ENCODE results near the gene GRAMD4. TPM values are rescaled to one million over a fixed set of nuclear protein-coding genes. Genes with fewer than 3 reads are reported as not detected.
A peak's percentile ranks its signal among the peaks of the same experiment; 100 is the strongest.

Gene GRAMD4
- total and polyA plus RNA-seq, 2 donors (not counting 1 experiment from before 2014, with no cell fraction given), result 17.0 to 88.1 TPM

- H3K27ac ChIP-seq (ENCODE audit: low read length in 2 of 2), result peak overlapping the region; percentile 92 to 99
- peak overlapping the region; percentile 82 for H3K4me2 ChIP-seq (replicated peaks; ENCODE audit: low read depth, low read length, poor library complexity, severe bottlenecking)
- peak overlapping the region; percentile 99 for H3K27ac Mint-ChIP-seq
- H3K79me2 ChIP-seq (ENCODE audit: control insufficient read depth, insufficient read depth, low read length), result peaks cover 88% of the 10 kb centered on the region
- no peaks in the 10 kb centered on the region for H3K27me3 ChIP-seq (replicated peaks in 1 of 4; ENCODE audit: control extremely low read depth in 1 of 4, control insufficient read depth in 3 of 4, insufficient read depth in 4 of 4, low read length in 3 of 4)
- no peaks in the 10 kb centered on the region for H3K27me3 Mint-ChIP-seq
- intact Hi-C loops (cut with micrococcal nuclease), result loop anchor here (1.0 to 2.0 kb wide), 6 partner anchors 10 to 183 kb away; no protein-coding TSS in a partner anchor
- peak overlapping the region; percentile 91 for H3K4me3 Mint-ChIP-seq
- H3K9me3 ChIP-seq (ENCODE audit: control extremely low read depth in 1 of 3, control insufficient read depth in 2 of 3, insufficient read depth in 1 of 3, low read length in 2 of 3), result no peaks in the 10 kb centered on the region
- TF ChIP-seq EZH2 (IDR thresholded peaks at IDR 0.05; ENCODE audit: borderline replicate concordance, insufficient read depth, low read depth, low read length, poor library complexity, severe bottlenecking) (no peak), CTCF (IDR thresholded peaks at IDR 0.05) (no peak)
- H3K4me1 Mint-ChIP-seq, result peaks cover 82% of the 10 kb centered on the region
- ATAC-seq (ENCODE audit: low read depth), result no peak
- no peak overlapping the region for H2AFZ ChIP-seq (ENCODE audit: insufficient read depth, low read depth, low read length, poor library complexity, severe bottlenecking)
- CTCF ChIA-PET, result interaction anchor here (1.0 to 1.4 kb wide), 2 partner anchors 23 to 96 kb away, joined by 3 to 11 read pairs; no protein-coding TSS in a partner anchor
- H3K9me3 Mint-ChIP-seq (ENCODE audit: insufficient read depth), result no peaks in the 10 kb centered on the region
- H4K20me1 ChIP-seq (ENCODE audit: control insufficient read depth, insufficient read depth, low read length, poor library complexity, severe bottlenecking), result peaks cover 7% of the 10 kb centered on the region
- peak overlapping the region in 4 of 5 experiments; percentile 33 to 52 (median 42) for H3K4me3 ChIP-seq (ENCODE audit: control extremely low read depth in 1 of 5, extremely low read depth in 1 of 5, insufficient read depth in 1 of 5, low read depth in 2 of 5, low read length in 4 of 5)
- DNase-seq, result no peak
- POLR2A ChIA-PET, result interaction anchor here (0.8 to 1.7 kb wide), 3 partner anchors 9 to 96 kb away, joined by 3 to 4 read pairs (median 4); no protein-coding TSS in a partner anchor
- 73% methylated on average over 11 of the region's 12 CpGs for WGBS (ENCODE audit: insufficient coverage)
- H3K9ac ChIP-seq (ENCODE audit: low read length), result peak overlapping the region; percentile 58
- peaks cover 73 to 91% of the 10 kb centered on the region in 2 donors for H3K4me1 ChIP-seq (ENCODE audit: control insufficient read depth in 2 of 2, insufficient read depth in 2 of 2, low read length in 2 of 2)
- H3K36me3 ChIP-seq (replicated peaks in 1 of 2; ENCODE audit: control extremely low read depth in 1 of 2, control insufficient read depth in 1 of 2, extremely low read depth in 1 of 2, insufficient read depth in 2 of 2, low read length in 1 of 2), result no peaks in the 10 kb centered on the region
Measured at GRCh38 chr22:46586531-46587011, 33.6 kb upstream of the GRAMD4 start.

- peak overlapping the region in 4 of 5 experiments; percentile 33 to 52 (median 42) for H3K4me3 ChIP-seq (ENCODE audit: control extremely low read depth in 1 of 5, extremely low read depth in 1 of 5, insufficient read depth in 1 of 5, low read depth in 2 of 5, low read length in 4 of 5)
- no peaks in the 10 kb centered on the region for H3K9me3 ChIP-seq (ENCODE audit: control extremely low read depth in 1 of 3, control insufficient read depth in 2 of 3, insufficient read depth in 1 of 3, low read length in 2 of 3)
- H3K9ac ChIP-seq (ENCODE audit: low read length), result peak overlapping the region; percentile 58
- no peaks in the 10 kb centered on the region for H3K36me3 ChIP-seq (replicated peaks in 1 of 2; ENCODE audit: control extremely low read depth in 1 of 2, control insufficient read depth in 1 of 2, extremely low read depth in 1 of 2, insufficient read depth in 2 of 2, low read length in 1 of 2)
- TF ChIP-seq EZH2 (IDR thresholded peaks at IDR 0.05; ENCODE audit: borderline replicate concordance, insufficient read depth, low read depth, low read length, poor library complexity, severe bottlenecking), result no peak
- TF ChIP-seq CTCF (IDR thresholded peaks at IDR 0.05), result no peak
- Mint-ChIP-seq H3K27ac (peak overlapping the region; percentile 99), H3K4me1 (peaks cover 81% of the 10 kb centered on the region), H3K27me3 (no peaks in the 10 kb centered on the region), H3K4me3 (peak overlapping the region; percentile 91), H3K9me3 (ENCODE audit: insufficient read depth) (no peaks in the 10 kb centered on the region)
- H3K79me2 ChIP-seq (ENCODE audit: control insufficient read depth, insufficient read depth, low read length), result peaks cover 86% of the 10 kb centered on the region
- H4K20me1 ChIP-seq (ENCODE audit: control insufficient read depth, insufficient read depth, low read length, poor library complexity, severe bottlenecking), result peaks cover 2% of the 10 kb centered on the region
- peak overlapping the region; percentile 82 for H3K4me2 ChIP-seq (replicated peaks; ENCODE audit: low read depth, low read length, poor library complexity, severe bottlenecking)
- H2AFZ ChIP-seq (ENCODE audit: insufficient read depth, low read depth, low read length, poor library complexity, severe bottlenecking), result no peak overlapping the region
- peaks cover 72 to 91% of the 10 kb centered on the region in 2 donors for H3K4me1 ChIP-seq (ENCODE audit: control insufficient read depth in 2 of 2, insufficient read depth in 2 of 2, low read length in 2 of 2)
- DNase-seq, result peak; percentile 84
- intact Hi-C loops (cut with micrococcal nuclease), result loop anchor here (1.0 to 2.0 kb wide), 6 partner anchors 11 to 182 kb away; no protein-coding TSS in a partner anchor
- peak; percentile 52 for ATAC-seq (ENCODE audit: low read depth)
- CTCF ChIA-PET, result interaction anchor here (0.9 to 1.6 kb wide), 6 partner anchors 24 to 188 kb away, joined by 3 to 11 read pairs (median 3); no protein-coding TSS in a partner anchor
- peak overlapping the region; percentile 92 to 99 for H3K27ac ChIP-seq (ENCODE audit: low read length in 2 of 2)
- 0% methylated on average over 6 of the region's 9 CpGs for WGBS (ENCODE audit: insufficient coverage)
- POLR2A ChIA-PET, result interaction anchor here (0.6 to 2.3 kb wide), 6 partner anchors 10 to 181 kb away, joined by 3 to 17 read pairs (median 4); no protein-coding TSS in a partner anchor
- H3K27me3 ChIP-seq (replicated peaks in 1 of 4; ENCODE audit: control extremely low read depth in 1 of 4, control insufficient read depth in 3 of 4, insufficient read depth in 4 of 4, low read length in 3 of 4), result no peaks in the 10 kb centered on the region
Measured at GRCh38 chr22:46587061-46587460, 33.1 kb upstream of the GRAMD4 start.

All from B cell (primary cell).